NOMO-1 treated with dmso at 0.1 percent for 144 hours (cell line): ENCODE results near the gene POLR3B.
A peak's percentile ranks its signal among the peaks of the same experiment; 100 is the strongest.

Source experiments
- DNase-seq: peaks from one replicate; lab custom pipeline; 2025; ENCODE audit not compliant: unreplicated experiment; lab: John Stamatoyannopoulos, UW

POLR3B gene

DNA sequence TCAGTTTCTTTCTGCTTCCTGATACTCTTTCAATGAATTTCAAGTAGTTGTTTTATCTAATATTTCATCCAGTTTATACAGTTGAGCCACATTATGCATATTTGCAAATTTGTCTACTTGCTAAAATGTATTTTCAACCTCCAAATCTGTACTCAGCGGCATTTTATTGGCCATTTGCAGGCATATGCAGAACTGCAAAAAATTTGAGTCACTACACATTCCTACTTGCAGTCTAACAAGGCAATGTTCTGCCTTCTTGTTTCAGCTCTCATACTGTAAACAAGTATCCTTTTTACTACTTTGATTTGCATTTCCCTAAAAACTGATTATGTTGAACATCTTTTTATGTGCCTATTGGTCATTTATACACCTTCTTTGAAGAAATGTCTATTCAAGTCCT is 55.0 kb downstream of the POLR3B start:
- no peak for DNase-seq

DNA sequence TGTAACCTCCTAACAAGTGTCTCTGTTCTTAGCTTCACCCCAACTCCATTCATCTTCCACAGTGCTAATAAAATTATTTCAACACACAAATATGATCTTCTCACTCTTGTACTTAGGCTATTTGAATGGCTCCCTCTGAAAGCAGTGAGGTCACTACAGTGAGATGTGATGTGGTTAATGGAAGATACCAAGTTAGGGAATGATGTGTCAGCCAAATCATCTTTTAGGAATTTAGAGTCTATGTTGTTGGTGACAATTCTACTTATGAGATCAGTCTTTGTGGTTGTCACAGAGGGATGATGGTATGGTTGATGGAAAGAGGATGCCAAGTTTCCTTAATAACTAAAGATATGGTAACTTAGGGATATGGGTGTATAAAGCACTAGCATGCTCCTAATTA is 57.6 kb downstream of the POLR3B start:
- DNase-seq = no peak

DNA sequence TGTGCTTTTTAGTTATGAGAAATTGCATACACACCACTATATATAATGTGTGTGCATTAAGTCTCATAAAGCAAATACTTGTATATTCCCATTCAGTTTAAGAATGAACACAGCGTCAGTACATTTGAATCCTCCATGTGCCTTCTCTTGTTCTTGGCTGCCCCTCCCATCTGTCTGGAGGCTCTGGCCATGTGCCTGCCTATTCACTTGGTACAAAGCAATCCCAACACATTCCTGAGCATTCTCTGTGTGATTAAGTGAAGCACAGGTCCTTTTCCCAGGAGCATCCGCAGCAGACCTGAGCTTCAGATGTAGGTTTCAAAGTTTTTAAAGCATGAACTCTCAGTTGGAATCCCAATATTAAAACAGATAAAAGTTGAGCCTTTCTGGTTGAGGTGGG is 58.7 kb downstream of the POLR3B start:
- no peak for DNase-seq

DNA sequence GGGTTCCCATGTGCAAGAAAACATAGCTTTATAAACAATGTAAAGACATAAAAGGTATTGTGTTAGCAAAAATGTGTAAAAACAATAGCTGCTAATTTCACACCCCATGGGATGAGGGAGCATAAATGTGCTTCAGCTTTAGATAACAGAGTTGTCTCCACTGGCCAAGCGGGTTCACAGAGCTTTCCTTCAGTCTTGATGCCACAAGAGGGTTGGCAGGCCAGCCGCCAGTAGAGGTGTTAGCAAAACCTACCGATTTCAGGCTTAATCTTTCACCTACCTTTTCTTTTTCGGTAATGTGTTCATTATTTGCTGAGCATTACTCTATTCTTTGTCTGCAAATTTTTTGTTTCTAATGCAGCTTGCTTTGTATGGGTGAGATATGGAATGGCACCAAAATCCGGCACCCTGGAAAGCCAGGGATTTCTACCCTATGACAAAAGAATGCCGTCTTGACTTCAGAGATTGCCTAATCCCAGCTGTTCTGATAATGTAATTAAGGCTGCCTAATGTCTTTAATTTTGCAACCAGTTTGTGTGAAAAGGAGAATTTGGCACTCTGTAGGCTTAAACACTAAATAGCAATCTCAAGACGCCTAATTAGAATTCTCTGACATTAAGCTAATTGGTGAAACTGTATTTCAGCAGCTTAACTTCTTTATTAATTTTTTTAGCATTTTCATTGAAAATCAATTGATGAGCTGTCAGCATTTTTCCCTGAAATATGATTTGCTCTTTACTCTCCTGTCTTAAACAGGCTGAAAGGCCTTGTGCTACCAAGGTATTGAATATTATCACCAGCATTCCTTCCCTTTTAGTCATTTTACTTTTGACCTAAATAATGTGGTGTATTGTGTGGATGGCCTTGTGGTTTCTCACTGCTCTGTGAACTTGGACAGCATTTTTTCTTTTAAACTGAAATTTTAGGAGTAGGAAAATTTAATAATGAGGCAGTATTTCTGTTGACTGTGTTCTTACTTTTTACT is 60.7 kb downstream of the POLR3B start:
- no peak for DNase-seq

DNA sequence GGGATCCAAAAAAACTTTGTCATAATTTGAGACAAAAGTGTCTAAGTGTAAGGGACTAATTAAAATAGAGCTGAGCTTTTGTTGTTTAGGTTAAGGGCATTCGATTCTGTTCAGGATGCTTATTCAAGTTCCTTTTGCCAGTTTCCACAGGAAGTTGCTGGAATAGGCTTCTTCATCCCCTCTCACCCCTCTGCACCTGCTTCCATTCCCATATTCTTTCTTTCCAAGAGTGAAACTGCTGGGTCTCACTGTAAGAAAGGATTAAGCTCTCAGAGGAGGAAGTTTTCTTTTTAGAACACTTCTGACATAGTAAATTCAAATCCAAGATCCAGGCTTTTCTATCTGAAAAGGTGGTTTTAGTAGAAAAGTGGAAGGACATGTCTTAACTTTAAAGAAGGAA is 61.4 kb downstream of the POLR3B start:
- DNase-seq = no peak

DNA sequence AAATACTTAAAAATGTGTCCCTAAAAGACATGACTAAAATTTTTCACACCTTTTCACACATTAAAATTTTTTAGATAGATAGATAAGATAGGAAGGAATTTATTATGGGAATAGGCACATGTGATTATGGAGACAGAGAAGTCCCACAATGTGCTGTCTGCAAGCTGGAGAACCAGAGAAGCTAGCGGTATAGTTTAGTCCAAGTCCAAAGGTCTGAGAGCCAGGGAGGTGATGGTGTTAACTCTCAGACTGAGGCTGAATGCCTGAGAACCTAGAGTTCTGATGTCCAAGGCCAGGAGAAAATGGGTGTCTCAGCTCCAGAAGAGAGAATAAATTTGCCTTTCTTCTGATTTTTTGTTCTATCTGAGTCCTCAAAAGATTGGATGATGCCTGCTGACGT is 65.7 kb downstream of the POLR3B start:
- no peak for DNase-seq

DNA sequence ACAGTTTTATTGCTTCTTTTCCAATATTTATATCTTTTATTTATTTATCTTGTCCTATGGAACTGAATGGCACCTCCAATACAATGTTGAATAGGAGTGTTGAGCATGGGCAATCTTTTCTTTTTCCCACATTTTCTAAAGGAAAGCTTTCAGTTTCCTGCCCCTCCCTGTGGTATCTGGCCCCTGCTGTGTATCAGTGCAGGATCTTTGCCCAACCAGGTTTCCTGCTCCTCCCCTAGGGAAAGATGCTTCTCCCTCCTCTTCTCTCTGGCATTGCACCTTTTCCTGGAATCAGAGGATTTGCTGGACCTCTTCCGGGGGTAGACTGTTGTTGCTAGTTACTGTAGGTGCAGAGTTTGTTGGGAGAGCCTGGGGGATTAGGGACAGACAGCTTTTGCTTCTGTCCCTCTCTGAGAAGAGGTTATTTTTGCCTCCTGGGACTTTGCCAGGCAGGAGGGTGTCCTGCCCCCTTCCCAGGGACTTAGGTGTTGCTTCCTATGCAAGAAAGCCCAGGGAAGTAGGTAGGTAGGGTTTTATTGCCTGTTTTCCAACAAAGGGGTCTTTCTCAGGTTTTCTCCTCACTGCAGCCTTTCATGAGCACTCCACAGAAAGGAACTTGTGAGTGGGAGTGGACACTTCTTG is 67.6 kb downstream of the POLR3B start:
- DNase-seq = no peak

DNA sequence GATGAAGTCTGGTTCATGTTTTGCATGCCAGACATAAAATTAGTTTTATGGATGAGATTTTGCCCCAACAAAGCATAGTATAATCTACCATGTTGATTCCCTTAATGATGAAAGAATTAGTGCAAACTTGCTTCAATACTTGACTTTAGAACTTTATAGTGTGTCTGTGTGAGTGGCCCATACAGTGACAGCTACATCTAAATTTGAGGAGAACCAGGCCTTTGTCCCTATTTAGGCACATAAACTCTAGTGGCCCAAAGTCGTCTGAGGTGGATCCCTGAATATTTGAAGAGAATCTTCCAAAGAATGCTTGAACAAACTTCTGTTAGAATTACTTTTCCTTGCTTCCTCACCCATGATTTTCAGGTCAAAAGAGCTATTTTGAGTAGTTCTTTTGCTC is 70.4 kb downstream of the POLR3B start:
- DNase-seq = no peak

DNA sequence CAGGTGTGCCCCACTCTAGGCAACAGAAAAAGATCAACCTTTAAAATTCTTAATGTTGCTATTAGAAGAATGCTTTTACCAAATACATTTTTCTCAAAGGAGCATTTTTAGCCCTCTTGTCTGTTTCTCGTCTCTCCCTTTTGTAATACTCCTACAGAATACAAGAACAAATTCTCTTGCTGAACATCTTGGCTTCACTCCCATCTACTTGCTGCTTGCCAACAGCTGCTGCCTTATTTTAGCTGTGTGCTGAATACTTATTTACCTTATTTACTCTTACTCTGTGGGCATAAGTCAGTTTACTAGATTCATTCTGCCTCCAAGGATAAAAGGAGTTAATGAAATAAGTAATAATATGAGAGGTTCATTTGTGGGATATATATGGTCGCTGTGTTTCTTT is 70.8 kb downstream of the POLR3B start:
- DNase-seq = no peak

DNA sequence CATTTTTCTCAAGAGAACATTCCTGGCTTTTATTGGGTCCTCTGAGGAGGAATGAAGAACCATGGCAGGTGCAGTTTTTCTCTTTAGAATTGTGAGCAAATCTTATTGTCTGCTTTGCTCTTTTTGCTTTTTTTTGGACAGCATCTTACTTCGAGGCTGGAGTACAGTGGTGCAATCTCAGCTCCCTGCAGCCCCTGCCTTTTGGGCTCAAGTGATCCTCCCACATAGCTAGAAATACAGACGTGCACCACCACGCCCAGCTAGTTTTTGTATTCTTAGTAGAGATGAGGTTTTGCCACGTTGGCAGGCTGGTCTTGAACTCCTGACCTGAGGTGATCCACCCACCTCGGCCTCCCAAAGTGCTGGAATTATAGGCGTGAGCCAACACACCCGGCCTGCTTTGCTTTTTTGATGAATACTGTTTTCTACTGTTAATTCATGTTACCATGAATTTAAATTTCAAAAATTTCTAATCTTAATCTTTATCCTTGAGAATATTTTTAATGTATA is 71.5 kb downstream of the POLR3B start:
- no peak for DNase-seq

DNA sequence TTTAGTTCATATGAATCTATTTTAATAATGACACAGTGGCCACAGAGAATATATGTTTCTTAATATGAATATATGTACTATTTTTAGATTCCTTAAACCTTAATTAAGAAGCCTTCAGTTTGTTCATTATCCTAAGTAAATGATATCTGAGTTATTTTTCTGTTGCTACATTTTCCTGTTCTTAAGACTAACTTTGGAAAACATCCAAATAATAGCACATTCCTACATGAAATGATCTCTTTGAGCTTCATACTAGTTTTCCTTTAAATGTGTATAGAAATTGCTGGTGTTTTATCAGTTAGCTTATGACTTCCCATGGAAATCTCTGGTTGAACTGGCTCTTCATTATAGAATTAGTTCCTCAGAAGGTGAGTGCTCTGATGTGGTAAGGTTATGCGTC is 72.1 kb downstream of the POLR3B start:
- DNase-seq = no peak

DNA sequence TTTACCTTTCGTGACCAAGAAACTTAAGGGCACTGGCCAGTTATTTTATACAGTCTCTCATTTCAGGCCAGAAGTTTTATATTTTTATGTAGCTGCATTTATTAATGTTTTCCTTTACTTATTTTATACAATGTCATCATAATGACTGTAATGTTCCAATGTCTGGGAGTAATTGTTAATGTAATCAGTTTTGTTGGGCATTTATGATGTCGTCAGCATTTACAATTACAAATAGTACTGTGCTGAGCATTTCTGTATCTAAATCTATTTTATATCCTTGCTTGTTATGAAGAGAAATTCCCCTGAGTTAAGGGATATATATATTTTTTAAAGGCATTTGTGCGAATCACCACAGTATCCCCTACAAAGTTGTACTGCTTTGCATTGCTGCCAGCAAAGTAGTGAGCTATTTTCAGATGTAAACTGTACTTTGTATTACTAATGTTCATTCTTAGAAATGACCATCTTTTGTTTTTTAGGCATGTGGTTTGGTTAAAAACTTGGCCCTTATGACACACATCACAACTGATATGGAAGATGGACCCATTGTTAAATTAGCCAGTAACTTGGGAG is 74.4 kb downstream of the POLR3B start:
- no peak for DNase-seq

DNA sequence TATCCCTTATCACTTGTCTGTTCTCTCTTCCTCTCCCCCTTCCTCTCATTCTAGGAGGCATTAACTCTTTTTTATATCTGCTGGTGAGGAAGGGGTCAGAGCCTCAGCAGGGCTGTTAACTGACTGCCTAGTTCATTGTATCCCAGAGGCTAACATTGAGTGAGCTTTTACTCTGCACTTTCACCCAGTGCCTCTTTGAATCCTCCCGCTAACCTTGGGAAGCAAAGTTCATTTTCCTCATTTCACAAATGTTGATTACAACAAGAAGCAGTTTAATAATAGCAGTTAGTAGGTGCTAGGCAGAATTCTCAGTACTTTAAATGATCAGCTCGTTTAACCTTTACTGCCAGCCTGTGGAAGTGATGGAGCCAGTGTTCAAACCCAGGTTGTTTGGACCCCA is 75.5 kb downstream of the POLR3B start:
- DNase-seq = no peak

DNA sequence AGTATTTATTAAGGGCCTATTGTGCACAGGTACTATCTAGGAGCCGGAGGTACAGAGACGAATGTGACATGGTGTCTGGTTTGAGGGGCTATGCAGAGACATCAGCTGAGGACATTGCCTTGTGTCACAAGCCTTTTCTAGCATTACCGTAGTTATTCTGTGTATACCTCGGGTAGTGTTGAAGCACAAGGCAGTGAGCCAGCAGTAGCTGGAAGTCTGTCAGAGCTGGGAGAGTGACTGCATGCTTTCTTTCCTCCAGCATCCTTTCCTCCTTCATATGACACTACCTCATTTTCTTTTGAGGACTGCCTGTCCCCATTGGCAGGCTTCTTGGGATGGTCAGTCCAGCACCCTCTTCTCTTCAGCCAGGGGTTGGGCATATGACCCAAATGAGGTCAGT is 77.0 kb downstream of the POLR3B start:
- DNase-seq = no peak

DNA sequence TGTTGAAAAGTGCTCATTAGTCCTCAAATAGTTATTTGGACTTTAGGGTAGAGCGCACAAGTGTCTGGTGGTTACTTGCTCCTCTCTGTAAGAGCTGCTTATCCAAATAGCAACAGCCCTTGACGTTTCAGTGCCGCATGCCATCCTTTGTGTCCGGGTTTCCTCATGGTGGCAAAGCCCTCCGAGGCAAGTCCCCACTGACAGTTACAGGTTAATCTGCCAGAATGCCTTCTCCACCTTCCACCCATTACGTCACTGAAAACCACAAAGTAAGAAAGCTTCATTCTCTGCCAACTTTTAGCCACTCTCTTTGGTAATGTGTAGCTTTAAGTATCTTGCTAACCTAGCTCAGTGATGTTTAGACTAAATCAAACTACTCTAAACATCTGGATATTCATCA is 78.6 kb downstream of the POLR3B start:
- DNase-seq = no peak

DNA sequence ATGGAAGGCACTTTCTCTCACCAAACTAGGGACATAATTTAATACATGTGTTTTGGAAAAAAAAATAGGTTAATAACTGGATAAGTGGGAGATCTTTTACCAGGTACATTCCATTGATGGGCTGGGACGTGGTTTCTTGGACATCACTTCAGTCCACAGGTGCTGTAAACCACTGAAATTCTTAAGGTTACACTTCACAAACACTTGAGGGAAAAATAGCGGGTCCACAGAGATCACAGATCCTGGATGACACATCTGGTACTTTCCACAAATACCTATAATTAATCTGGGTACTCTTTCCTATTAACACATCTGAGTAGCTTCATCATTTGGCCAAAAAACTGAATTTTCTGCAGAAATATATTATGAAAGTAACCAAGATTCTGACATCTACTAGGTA is 85.0 kb downstream of the POLR3B start:
- no peak for DNase-seq

DNA sequence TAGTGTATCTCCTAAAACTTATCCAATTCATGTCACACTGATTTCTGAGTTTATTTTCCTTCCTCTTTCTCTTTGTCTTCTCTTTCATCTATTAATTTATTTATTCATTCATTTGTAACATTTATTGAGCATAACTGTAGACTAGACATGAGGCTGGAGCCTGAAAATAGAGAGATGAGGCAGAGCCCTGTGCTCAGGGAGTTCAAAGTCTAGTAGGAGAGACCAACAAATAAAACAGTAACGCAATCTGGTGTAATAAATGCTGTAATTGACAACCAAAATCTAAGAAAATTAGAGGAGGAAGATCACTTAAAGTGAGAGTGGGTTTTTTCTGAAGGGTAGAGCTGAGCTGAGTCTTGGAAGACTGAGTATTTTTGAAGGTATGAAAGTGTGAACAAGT is 87.5 kb downstream of the POLR3B start:
- no peak for DNase-seq

DNA sequence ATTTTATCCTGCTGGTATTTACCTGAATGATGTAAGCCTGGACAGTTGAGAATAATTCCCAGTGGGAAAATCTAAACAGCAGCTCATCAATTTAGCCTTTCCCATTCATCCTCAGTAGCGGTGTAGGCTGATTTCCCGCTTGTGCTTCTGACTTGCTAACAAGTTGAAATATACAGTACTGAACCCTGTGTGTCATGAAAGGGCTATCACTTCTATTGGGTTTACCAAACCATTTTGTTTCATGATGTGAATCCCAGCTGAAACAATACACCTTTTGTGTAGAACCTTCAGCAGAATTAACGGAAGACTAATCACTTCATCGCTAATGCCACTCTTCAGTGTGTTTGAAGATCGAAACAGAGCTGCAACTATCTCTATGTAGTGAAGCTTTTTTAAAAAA is 88.4 kb downstream of the POLR3B start:
- DNase-seq = no peak

DNA sequence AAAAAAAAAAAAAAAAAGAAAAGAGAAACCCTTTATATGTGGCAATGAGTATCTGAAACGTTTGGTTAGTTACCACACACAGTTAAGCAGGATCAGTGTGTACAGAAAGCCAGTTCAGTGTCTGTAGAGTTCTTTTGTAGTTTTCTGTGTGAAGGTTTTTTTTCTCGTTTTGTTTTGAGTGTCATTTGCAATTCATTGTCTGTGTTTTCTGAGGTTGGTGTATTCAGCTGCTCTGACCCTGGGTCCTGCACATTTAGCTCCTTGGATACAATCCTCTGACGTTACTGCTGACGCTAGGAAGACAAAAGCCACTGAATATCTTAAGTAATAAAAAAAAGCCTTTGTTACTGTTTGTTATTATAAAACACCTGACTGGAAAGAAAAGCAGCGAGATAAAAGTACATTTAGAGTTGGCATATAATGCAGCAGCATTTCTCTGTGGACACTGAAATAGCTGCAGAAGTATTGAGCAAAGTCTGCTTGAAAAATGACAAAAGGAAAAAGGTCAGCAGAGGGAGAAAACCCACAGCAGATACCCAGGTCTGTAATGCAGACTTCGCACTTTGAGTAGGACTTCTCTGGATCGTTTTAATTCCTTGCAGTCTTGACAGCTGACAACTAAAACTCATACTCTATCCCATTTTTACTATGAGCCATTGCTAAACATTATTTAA is 89.0 kb downstream of the POLR3B start:
- no peak for DNase-seq

DNA sequence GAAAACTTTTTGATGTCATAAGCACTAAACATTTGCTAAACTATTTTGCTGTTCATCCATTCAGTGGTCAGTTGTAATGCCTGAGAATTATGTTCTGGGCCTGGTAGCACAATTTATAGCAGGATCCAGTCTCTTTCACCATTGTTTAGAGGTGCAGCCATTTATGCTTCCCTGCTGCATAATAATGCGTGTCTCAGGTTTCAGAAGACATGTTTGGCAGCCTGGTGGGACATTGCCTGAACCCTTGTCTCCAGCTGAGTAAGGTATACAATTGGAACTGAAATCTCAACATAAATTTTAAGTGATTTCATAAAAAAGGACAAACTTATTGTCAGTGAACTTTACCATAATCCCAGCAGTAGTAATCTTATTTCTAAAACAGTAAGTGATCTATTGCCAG is 94.8 kb downstream of the POLR3B start:
- DNase-seq = no peak

DNA sequence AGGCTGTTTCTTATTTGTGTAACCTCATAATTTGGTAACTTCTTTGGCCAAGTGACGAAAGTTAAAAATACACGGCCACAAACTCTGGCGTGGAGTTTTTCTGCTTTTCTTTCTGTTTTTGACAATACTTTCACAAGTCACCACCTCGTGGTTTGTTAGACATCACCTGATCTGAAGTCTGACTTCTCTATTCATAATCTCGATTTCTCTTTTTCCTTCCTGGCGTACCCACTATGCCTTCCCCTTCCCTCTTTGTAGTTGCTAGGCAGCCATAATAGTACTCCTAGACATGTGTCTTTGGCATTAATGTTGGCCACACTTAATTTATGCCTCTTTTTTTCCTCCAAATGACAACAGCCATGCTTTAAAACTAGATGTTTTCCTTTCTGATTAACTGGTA is 97.6 kb downstream of the POLR3B start:
- DNase-seq = peak; percentile 4
